ENCODE measurements around the gene PLTP.
"Not testable (repeated sequence)": the region's sequence is repeated elsewhere in the genome, so short reads cannot be mapped to it uniquely, and the experiment has no call there.

The PLTP gene

DNA sequence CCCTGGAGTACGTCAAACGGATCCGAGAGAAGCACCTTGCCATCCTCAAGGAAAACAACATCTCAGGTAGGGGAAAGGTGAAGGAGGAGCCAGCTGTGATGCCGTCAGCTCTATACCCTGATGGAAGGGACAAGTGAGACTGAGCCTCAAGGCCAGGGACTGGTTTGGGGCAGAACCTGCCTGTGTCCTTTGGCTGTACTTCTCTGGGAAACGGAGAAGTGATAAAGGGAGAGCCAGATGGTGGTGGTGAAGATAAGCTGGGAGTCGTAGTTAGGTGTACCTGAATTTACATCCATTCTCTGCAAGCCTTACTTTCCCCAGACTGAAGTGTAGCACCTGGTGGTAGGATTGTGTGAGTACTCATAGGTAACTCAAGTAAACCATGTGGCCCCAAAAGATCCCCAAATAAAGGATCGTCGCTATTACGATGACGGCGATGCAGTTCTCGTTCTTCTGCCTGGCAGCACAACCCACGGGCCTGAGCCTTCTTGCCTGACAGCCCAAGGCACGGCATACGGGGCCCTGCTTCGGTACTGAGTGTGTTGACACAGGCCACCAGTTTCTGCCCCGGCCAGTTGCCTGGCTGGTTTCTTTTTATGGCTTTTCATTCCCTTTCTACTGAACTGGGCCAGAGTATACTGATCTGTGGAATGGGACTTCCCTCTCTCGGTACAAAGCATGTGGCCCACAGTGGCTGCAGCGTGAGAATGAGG, 33.2 kb upstream of the PLTP start:
- DNase-seq (ENCODE audit: low read depth in 2 of 2), result no peak

- DNase-seq (ENCODE audit: low read depth in 2 of 2), result no peak
Observed at GRCh38 chr20:45944151-45944964, 32.4 kb upstream of the PLTP start.

DNA sequence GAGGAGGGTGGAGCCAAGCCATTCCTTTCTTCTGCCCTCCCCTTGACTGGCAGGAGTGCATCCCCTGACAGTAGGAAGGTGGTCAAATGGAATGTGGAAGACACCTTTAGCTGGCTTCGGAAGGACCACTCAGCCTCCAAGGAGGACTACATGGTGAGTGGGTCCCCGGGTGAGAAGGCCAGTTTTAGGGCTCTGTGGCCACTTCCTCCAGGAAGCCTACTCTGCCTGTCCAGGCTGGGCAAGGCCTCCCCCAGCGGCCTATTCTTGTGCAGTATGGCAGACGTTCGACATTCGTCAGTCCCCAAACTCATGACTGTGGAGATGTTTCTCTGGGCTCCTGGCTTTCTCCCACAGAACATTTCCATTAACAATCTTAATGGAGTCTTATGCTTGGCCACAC, 31.7 kb upstream of the PLTP start:
- DNase-seq (ENCODE audit: low read depth in 2 of 2), result no peak

- DNase-seq (ENCODE audit: low read depth in 2 of 2), result no peak
Observed at GRCh38 chr20:45940469-45940868, 28.5 kb upstream of the PLTP start.

GRCh38 chr20:45940053-45940452, 28.1 kb upstream of the PLTP start:
- no peak for DNase-seq (ENCODE audit: low read depth in 2 of 2)

GRCh38 chr20:45938727-45939438, 26.9 kb upstream of the PLTP start:
- no peak for DNase-seq (ENCODE audit: low read depth in 2 of 2)

GRCh38 chr20:45937765-45938164, 25.8 kb upstream of the PLTP start:
- DNase-seq (ENCODE audit: low read depth in 2 of 2), result no peak

GRCh38 chr20:45935416-45936046, 23.6 kb upstream of the PLTP start:
- DNase-seq (ENCODE audit: low read depth in 2 of 2), result no peak

DNA sequence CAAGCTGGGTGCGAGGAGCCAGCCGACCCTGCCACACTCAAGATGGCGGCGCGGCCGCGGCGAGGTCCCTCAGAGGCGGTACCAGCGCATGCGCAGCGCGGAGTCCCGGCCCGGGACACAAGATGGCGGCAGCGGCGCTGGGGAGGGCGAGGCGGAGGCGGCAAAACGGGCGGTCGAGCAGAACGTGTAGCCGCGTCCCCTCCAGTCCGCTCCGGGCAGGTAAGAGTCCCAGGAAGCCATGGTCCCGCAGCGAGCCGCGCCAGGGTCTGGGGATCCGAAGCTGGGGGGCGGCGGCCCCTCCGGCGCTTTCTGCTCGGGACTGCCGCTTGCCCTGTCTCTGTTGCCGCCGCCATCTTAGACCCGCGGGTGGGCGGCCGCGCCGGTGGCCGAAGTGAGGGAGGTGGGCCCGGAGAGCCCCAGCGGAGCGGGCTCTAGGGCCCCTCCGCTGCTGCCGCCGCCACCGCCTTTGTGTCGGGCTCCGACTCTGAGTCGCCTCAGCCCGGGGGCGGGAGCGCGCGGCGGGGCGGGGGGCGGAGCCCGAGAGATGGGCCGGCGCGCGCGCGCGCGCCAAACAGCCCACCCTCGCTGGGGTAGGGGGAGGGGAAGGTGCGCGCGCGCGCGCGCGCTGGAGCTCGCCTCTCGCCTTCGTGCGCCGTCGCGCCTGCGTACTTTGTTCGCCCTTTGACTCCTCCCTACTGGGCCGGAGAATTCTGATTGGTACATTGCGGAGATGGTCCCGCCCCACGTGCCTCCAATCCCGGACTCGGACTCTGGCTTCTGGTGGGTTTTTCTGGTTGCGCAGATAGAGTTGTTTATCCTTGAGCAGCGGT, 22.8 kb upstream of the PLTP start, which contains the start of gene PCIF1:
TSS of gene PCIF1 (plus strand) at position 98 of the 830 bp plus-strand sequence. CDS start 4,317 bp downstream, outside the sequence.
- DNase-seq (ENCODE audit: low read depth in 2 of 2), result peak; percentile 98 to 99

- no peak for DNase-seq (ENCODE audit: low read depth in 2 of 2)
Observed at GRCh38 chr20:45934046-45934585, 22.2 kb upstream of the PLTP start.

GRCh38 chr20:45933266-45934045, 21.5 kb upstream of the PLTP start:
- DNase-seq (ENCODE audit: low read depth in 2 of 2), result peak; percentile 29

- DNase-seq (ENCODE audit: low read depth in 2 of 2), result not testable (repeated sequence)
Observed at GRCh38 chr20:45931680-45932079, 19.7 kb upstream of the PLTP start.

DNA sequence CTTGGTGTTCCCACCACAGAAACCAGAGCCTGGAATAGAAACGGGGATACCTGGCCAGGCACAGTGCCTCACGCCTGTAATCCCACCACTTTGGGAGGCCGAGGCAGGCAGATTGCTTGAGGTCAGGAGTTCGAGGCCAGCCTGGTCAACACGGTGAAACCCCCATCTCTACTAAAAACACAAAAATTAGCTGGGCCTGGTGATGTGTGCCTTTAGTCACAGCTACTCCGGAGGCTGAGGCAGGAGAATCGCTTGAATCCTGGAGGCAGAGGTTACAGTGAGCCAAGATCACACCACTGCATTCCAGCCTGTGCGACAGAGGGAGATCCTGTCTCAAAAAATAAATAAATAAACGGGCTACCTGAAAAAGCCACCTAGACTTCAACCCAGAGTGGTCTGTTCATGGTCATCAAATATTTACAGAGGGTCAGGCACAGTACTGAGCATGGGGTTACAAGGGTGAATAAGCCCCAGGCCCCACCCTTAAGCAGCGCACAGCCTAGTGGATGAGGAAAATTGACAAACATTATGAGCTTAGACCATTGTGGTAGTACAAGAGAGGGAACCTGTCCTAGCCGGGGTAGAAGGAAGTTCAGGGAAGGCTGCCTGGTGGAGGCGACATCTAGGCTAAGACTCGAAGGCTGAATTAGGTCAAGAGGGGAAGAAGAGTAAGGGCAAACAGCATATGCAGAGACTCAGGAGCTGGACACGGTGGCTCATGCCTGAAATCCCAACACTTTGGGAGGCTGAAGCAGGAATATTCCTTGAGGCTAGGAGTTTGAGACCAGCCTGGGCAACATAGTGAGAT, 15.3 kb upstream of the PLTP start:
- DNase-seq (ENCODE audit: low read depth in 2 of 2), result no peak

GRCh38 chr20:45926731-45927070, 14.7 kb upstream of the PLTP start:
- no peak for DNase-seq (ENCODE audit: low read depth in 2 of 2)

GRCh38 chr20:45925821-45926506, 14.0 kb upstream of the PLTP start:
- DNase-seq (ENCODE audit: low read depth in 2 of 2), result no peak

GRCh38 chr20:45924391-45925261, 12.7 kb upstream of the PLTP start:
- no peak for DNase-seq (ENCODE audit: low read depth in 2 of 2)

GRCh38 chr20:45921337-45922189, 9.6 kb upstream of the PLTP start:
- DNase-seq (ENCODE audit: low read depth in 2 of 2), result no peak
